HepG2 (cell line): ENCODE measurements around the gene POLR3GL. TPM values are rescaled to one million over a fixed set of nuclear protein-coding genes. Genes with fewer than 3 reads are reported as not detected.
A peak's percentile ranks its signal among the peaks of the same experiment; 100 is the strongest.

Experiments
- ARHGAP35 ChIP-seq: sonication (generic); formaldehyde crosslinking; IDR thresholded peaks from 2 replicates; pipeline ENCODE4 v1.9.0; 2022; ENCODE audit warnings: mild to moderate bottlenecking, inconsistent platforms, moderate library complexity, missing genetic modification reagents, borderline replicate concordance
- ELF3 ChIP-seq: IDR thresholded peaks from 2 replicates; pipeline ENCODE4 v1.6.1; 2016; ENCODE audit warnings: missing genetic modification reagents, missing compliant biosample characterization
- FOXO1 ChIP-seq: sonication (generic); formaldehyde crosslinking; IDR thresholded peaks from 2 replicates; pipeline ENCODE4 v1.4.0; 2020; ENCODE audit warnings: missing genetic modification reagents
- MAZ ChIP-seq, 2 experiments: sonication (generic) in 1 of 2; formaldehyde crosslinking in 1 of 2; IDR thresholded peaks; 2 replicates each; pipeline versions ENCODE4 v1.5.0 to v1.6.1; 2012 to 2020; ENCODE audit warnings: low read depth in 2 of 2, mild to moderate bottlenecking in 2 of 2, borderline replicate concordance in 1 of 2, improper control_type of control experiment in 1 of 2, low read length in 1 of 2, missing genetic modification reagents in 1 of 2, moderate library complexity in 1 of 2
- NKX3-1 ChIP-seq: sonication (generic); formaldehyde crosslinking; IDR thresholded peaks from 2 replicates; pipeline ENCODE4 v1.5.0; 2020; ENCODE audit warnings: missing genetic modification reagents
- NPAS2 ChIP-seq: sonication (generic); formaldehyde crosslinking; IDR thresholded peaks from 2 replicates; pipeline ENCODE4 v1.8.0; 2022; ENCODE audit warnings: mild to moderate bottlenecking, missing genetic modification reagents, borderline replicate concordance
- POLR2A ChIP-seq, 2 experiments: IDR thresholded peaks; 2 replicates each; pipeline ENCODE4 v1.6.1; 2011; ENCODE audit warnings: low read depth in 2 of 2, low read length in 2 of 2, mild to moderate bottlenecking in 1 of 2, moderate library complexity in 1 of 2; ENCODE audit not compliant: insufficient read depth in 1 of 2
- RNF2 ChIP-seq: fragments of 450-650 bp; conservative IDR thresholded peaks from 2 replicates; pipeline ENCODE4 v1.6.1; 2016; ENCODE audit warnings: low read depth
- ZNF253 ChIP-seq: sonication (generic); formaldehyde crosslinking; IDR thresholded peaks from 2 replicates; pipeline ENCODE4 v1.8.0; 2022; ENCODE audit warnings: mild to moderate bottlenecking, missing genetic modification reagents, borderline replicate concordance
- ZNF496 ChIP-seq: sonication (generic); formaldehyde crosslinking; IDR thresholded peaks from 2 replicates; pipeline ENCODE4 v1.8.1; 2023; ENCODE audit warnings: mild to moderate bottlenecking, moderate library complexity, missing genetic modification reagents; ENCODE audit not compliant: insufficient replicate concordance
- ZNF644 ChIP-seq: IDR thresholded peaks from 2 replicates; pipeline ENCODE4 v1.6.1; 2016; ENCODE audit warnings: low read depth
- polyA plus RNA-seq, 8 experiments: library from polyadenylated mRNA; depleted of rRNA in 3 of 8; stranded (reverse) in 7 of 8; unstranded in 1 of 8; fragments of >200 nt; fragmentation: Illumina TruSeq in 4 of 8; extraction: Trizol in 4 of 8; gene quantifications; 2 replicates each; pipeline versions ENCODE4 v1.2.1 to v1.2.3, GENCODE V29; 2011 to 2016; ENCODE audit warnings: low read depth in 4 of 8, missing spikeins in 1 of 8, mixed read lengths in 1 of 8; ENCODE audit not compliant: insufficient read depth in 1 of 8
- total RNA-seq, 5 experiments: library from RNA; depleted of rRNA; stranded (reverse); fragments of >200 nt; fragmentation: Illumina TruSeq; extraction: Trizol; gene quantifications; 2 replicates each; pipeline ENCODE4 v1.2.3, GENCODE V29; 2016; ENCODE audit warnings: low read depth in 1 of 5
- TF ChIP-seq, protein P1 (sequence below): sonication (generic); formaldehyde crosslinking; IDR thresholded peaks from 2 replicates; pipeline ENCODE4 v1.8.0; 2022; ENCODE audit warnings: mild to moderate bottlenecking, missing genetic modification reagents, borderline replicate concordance
- TF ChIP-seq, protein P2 (sequence below): fragments of 450-650 bp; IDR thresholded peaks from 2 replicates; pipeline ENCODE4 v1.6.1; 2017
- TF ChIP-seq, protein P3 (sequence below): sonication (generic); formaldehyde crosslinking; IDR thresholded peaks from 2 replicates; pipeline ENCODE4 v1.4.0; 2020; ENCODE audit warnings: missing genetic modification reagents
- TF ChIP-seq, protein P4 (sequence below): sonication (generic); formaldehyde crosslinking; IDR thresholded peaks from 2 replicates; pipeline ENCODE4 v1.5.0; 2020; ENCODE audit warnings: mild to moderate bottlenecking, missing genetic modification reagents, borderline replicate concordance
- TF ChIP-seq, protein P5 (sequence below): sonication (generic); formaldehyde crosslinking; IDR thresholded peaks from 2 replicates; pipeline ENCODE4 v1.5.0; 2020; ENCODE audit warnings: missing genetic modification reagents
- TF ChIP-seq, protein P6 (sequence below): sonication (generic); formaldehyde crosslinking; IDR thresholded peaks from 2 replicates; pipeline ENCODE4 v1.8.0; 2022; ENCODE audit warnings: mild to moderate bottlenecking, missing genetic modification reagents

Gene POLR3GL
- total and polyA plus RNA-seq, 2 of the 13 experiments (the other 11 are each of a cell fraction or from before 2014, with no cell fraction given), result 11.5 to 12.4 TPM

DNA sequence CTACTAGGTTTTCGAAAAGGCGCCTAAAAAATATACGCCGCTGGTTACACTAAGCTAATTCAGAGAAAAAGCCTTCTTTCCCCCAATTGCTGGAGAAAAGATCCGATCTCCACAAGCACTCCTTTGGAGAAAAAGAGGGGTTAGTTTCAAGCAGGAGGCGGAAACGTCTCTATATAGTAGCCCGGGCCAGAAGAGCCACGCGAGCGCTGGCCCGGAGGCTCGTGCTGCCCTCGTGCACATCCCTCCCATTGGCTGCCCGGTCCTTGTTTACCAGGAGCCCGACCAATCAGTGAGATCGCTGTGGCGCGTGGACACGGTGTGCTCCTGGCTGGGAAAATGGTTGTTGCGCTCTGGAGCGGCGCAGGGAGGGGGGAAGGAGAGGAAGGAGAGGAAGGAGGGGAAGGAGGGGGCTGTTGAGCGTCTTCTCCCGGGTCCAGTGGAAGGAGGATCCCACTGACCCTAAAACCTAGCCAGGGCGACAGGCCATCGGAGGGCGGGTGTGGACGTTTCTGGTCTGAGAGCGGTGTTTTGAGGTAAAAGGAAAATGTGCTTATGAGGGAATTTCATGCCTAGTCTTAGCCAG lies 32.0 kb downstream of the POLR3GL start, which contains the start of gene TXNIP (continued):
- peak; percentile 85; the same call in 1 of the 2 replicates for TF ChIP-seq MAZ (IDR thresholded peaks at IDR 0.05; ENCODE audit: borderline replicate concordance, low read depth, low read length)
- TF ChIP-seq MAZ (CRISPR knock-in tag; IDR thresholded peaks at IDR 0.05; ENCODE audit: low read depth), result peak; percentile 99
- TF ChIP-seq, protein P1, sequence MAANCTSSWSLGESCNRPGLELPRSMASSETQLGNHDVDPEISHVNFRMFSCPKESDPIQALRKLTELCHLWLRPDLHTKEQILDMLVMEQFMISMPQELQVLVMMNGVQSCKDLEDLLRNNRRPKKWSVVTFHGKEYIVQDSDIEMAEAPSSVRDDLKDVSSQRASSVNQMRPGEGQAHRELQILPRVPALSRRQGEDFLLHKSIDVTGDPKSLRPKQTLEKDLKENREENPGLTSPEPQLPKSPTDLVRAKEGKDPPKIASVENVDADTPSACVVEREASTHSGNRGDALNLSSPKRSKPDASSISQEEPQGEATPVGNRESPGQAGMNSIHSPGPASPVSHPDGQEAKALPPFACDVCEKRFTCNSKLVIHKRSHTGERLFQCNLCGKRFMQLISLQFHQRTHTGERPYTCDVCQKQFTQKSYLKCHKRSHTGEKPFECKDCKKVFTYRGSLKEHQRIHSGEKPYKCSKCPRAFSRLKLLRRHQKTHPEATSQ (CRISPR knock-in tag), result peak; percentile 93; the same call in 1 of the 2 replicates
- TF ChIP-seq ZNF496 (CRISPR knock-in tag), result no peak
- no peak; the same call in 1 of the 2 replicates for TF ChIP-seq NKX3-1
- TF ChIP-seq FOXO1, result peak; percentile 100
- peak; percentile 100 for TF ChIP-seq ELF3 (CRISPR knock-in tag)
- peak; percentile 66; the same call in 1 of the 2 replicates for TF ChIP-seq ARHGAP35 (CRISPR knock-in tag)
- TF ChIP-seq ZNF253 (CRISPR knock-in tag), result peak; percentile 87; the same call in 1 of the 2 replicates
- TF ChIP-seq, protein P2, sequence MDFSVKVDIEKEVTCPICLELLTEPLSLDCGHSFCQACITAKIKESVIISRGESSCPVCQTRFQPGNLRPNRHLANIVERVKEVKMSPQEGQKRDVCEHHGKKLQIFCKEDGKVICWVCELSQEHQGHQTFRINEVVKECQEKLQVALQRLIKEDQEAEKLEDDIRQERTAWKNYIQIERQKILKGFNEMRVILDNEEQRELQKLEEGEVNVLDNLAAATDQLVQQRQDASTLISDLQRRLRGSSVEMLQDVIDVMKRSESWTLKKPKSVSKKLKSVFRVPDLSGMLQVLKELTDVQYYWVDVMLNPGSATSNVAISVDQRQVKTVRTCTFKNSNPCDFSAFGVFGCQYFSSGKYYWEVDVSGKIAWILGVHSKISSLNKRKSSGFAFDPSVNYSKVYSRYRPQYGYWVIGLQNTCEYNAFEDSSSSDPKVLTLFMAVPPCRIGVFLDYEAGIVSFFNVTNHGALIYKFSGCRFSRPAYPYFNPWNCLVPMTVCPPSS, result no peak
- no peak for TF ChIP-seq ZNF644 (CRISPR knock-in tag)
- no peak for TF ChIP-seq NPAS2 (CRISPR knock-in tag)
- TF ChIP-seq, protein P3, sequence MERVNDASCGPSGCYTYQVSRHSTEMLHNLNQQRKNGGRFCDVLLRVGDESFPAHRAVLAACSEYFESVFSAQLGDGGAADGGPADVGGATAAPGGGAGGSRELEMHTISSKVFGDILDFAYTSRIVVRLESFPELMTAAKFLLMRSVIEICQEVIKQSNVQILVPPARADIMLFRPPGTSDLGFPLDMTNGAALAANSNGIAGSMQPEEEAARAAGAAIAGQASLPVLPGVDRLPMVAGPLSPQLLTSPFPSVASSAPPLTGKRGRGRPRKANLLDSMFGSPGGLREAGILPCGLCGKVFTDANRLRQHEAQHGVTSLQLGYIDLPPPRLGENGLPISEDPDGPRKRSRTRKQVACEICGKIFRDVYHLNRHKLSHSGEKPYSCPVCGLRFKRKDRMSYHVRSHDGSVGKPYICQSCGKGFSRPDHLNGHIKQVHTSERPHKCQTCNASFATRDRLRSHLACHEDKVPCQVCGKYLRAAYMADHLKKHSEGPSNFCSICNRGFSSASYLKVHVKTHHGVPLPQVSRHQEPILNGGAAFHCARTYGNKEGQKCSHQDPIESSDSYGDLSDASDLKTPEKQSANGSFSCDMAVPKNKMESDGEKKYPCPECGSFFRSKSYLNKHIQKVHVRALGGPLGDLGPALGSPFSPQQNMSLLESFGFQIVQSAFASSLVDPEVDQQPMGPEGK (CRISPR knock-in tag), result peak; percentile 87
- TF ChIP-seq, protein P4, sequence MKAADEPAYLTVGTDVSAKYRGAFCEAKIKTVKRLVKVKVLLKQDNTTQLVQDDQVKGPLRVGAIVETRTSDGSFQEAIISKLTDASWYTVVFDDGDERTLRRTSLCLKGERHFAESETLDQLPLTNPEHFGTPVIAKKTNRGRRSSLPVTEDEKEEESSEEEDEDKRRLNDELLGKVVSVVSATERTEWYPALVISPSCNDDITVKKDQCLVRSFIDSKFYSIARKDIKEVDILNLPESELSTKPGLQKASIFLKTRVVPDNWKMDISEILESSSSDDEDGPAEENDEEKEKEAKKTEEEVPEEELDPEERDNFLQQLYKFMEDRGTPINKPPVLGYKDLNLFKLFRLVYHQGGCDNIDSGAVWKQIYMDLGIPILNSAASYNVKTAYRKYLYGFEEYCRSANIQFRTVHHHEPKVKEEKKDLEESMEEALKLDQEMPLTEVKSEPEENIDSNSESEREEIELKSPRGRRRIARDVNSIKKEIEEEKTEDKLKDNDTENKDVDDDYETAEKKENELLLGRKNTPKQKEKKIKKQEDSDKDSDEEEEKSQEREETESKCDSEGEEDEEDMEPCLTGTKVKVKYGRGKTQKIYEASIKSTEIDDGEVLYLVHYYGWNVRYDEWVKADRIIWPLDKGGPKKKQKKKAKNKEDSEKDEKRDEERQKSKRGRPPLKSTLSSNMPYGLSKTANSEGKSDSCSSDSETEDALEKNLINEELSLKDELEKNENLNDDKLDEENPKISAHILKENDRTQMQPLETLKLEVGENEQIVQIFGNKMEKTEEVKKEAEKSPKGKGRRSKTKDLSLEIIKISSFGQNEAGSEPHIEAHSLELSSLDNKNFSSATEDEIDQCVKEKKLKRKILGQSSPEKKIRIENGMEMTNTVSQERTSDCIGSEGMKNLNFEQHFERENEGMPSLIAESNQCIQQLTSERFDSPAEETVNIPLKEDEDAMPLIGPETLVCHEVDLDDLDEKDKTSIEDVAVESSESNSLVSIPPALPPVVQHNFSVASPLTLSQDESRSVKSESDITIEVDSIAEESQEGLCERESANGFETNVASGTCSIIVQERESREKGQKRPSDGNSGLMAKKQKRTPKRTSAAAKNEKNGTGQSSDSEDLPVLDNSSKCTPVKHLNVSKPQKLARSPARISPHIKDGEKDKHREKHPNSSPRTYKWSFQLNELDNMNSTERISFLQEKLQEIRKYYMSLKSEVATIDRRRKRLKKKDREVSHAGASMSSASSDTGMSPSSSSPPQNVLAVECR (CRISPR knock-in tag), result peak; percentile 81; the same call in 1 of the 2 replicates
- TF ChIP-seq, protein P5, sequence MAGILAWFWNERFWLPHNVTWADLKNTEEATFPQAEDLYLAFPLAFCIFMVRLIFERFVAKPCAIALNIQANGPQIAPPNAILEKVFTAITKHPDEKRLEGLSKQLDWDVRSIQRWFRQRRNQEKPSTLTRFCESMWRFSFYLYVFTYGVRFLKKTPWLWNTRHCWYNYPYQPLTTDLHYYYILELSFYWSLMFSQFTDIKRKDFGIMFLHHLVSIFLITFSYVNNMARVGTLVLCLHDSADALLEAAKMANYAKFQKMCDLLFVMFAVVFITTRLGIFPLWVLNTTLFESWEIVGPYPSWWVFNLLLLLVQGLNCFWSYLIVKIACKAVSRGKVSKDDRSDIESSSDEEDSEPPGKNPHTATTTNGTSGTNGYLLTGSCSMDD, result no peak
- TF ChIP-seq, protein P6, sequence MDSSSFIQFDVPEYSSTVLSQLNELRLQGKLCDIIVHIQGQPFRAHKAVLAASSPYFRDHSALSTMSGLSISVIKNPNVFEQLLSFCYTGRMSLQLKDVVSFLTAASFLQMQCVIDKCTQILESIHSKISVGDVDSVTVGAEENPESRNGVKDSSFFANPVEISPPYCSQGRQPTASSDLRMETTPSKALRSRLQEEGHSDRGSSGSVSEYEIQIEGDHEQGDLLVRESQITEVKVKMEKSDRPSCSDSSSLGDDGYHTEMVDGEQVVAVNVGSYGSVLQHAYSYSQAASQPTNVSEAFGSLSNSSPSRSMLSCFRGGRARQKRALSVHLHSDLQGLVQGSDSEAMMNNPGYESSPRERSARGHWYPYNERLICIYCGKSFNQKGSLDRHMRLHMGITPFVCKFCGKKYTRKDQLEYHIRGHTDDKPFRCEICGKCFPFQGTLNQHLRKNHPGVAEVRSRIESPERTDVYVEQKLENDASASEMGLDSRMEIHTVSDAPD (CRISPR knock-in tag), result 0 out of 2 replicates have a peak, but pooled peaks have one; percentile 26
- no peak for TF ChIP-seq RNF2
- TF ChIP-seq POLR2A (IDR thresholded peaks at IDR 0.05; ENCODE audit: insufficient read depth in 1 of 2, low read depth in 2 of 2, low read length in 2 of 2), result peak; percentile 94 to 99
